ENCODE results near the gene DNAJB4. TPM values are rescaled to one million over a fixed set of nuclear protein-coding genes. Genes with fewer than 3 reads are reported as not detected.

DNAJB4 gene
- total and polyA plus RNA-seq, 2 of the 13 experiments (the other 11 are each of a cell fraction or from before 2014, with no cell fraction given): 4.4 to 18.6 TPM

DNA sequence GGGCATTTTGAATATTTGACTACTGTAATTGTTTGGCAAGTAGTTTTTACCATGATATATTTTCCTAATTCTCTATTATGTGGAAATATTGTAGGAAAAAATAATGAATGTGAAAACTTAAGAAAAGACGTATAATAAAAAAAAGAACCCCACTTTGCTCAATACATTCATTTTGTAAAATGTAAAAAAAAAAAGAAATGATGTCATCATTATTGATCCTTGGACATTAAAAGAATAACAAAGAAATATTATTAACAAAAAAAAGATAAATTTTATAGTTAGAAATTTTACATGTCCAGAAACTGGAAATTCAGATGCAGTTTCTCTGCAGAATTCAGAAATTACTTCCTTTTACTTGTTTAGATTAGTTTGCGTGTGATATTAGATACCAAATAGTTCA, 46.3 kb downstream of the DNAJB4 start:
- Histone ChIP-seq H3K79me2 (ENCODE audit: insufficient read depth, low read length) (peaks cover 70% of the 10 kb centered on the region), H3K9me3 (ENCODE audit: low read length) (no peaks in the 10 kb centered on the region), H3K9ac (ENCODE audit: insufficient read depth, low read depth, low read length) (no peak overlapping the region), H3K4me1 (ENCODE audit: insufficient read depth, low read length) (peaks cover 22% of the 10 kb centered on the region), H4K20me1 (ENCODE audit: insufficient read depth, low read length) (0 out of 2 replicates have a peak, but pooled peaks cover 5% of the 10 kb centered on the region), H3K36me3 (replicated peaks in 1 of 2; ENCODE audit: control insufficient read depth in 1 of 2, insufficient read depth in 2 of 2, low read length in 2 of 2) (peaks cover 0 to 4% of the 10 kb centered on the region in 2 experiments; a peak in 1 of 5 replicates), H3K27ac (ENCODE audit: extremely low read length, insufficient read depth, low read length) (no peak overlapping the region), H3K27me3 (ENCODE audit: control insufficient read depth in 1 of 2, insufficient read depth in 2 of 2, low read length in 2 of 2) (no peaks in the 10 kb centered on the region), H2AFZ (ENCODE audit: low read length) (no peak overlapping the region), H3K4me3 (replicated peaks in 1 of 3; ENCODE audit: insufficient read depth in 1 of 3, low read depth in 2 of 3, low read length in 3 of 3) (no peak overlapping the region), H3K4me2 (ENCODE audit: low read depth, low read length) (no peak overlapping the region)
- no peak for FAIRE-seq
- no TSS peak for BruUV-seq (replicated peaks)
- ChIA-PET CTCF (ENCODE audit: low intra/inter-chr PET ratio, low total read pairs) (no interaction called here), POLR2A (no interaction called here)
- in situ Hi-C loops (cut with HindIII; ENCODE audit: extremely low pct_ligation_motif_present, low pct_unique_long_range_greater_than_20kb) (no loop called here), intact Hi-C loops (cut with micrococcal nuclease; ENCODE audit: unreplicated experiment) (no loop called here)
- DNase-seq (ENCODE audit: low spot score): no peak
- WGBS (ENCODE audit: low lambda C conversion rate): 98% methylated on average over 2 of the region's 2 CpGs
- TF ChIP-seq KLF9 (CRISPR knock-in tag; IDR thresholded peaks at IDR 0.05; ENCODE audit: low read depth): no peak
- no peak for TF ChIP-seq HDAC6 (IDR thresholded peaks at IDR 0.05; ENCODE audit: low read depth, low read length)
- TF ChIP-seq, protein P1, sequence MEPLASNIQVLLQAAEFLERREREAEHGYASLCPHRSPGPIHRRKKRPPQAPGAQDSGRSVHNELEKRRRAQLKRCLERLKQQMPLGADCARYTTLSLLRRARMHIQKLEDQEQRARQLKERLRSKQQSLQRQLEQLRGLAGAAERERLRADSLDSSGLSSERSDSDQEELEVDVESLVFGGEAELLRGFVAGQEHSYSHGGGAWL (CRISPR knock-in tag; IDR thresholded peaks at IDR 0.05): no peak
- TF ChIP-seq ATF7 (IDR thresholded peaks at IDR 0.05): peak; percentile 95
- no peak for TF ChIP-seq ATF7 (CRISPR knock-in tag; IDR thresholded peaks at IDR 0.05)
- TF ChIP-seq, protein P2, sequence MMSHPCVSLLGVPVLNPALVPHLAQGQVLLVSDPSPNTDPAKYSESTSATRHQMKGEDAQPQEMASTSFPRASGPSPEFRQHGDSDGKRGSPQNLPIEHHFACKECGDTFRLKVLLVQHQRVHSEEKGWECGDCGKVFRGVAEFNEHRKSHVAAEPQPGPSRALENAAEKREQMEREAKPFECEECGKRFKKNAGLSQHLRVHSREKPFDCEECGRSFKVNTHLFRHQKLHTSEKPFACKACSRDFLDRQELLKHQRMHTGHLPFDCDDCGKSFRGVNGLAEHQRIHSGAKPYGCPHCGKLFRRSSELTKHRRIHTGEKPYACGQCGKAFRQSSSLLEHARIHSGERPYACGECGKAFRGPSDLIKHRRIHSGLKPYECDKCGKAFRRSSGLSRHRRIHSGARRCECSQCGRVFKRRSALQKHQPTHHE (CRISPR knock-in tag; IDR thresholded peaks at IDR 0.05; ENCODE audit: borderline replicate concordance): no peak
- TF ChIP-seq, protein P3, sequence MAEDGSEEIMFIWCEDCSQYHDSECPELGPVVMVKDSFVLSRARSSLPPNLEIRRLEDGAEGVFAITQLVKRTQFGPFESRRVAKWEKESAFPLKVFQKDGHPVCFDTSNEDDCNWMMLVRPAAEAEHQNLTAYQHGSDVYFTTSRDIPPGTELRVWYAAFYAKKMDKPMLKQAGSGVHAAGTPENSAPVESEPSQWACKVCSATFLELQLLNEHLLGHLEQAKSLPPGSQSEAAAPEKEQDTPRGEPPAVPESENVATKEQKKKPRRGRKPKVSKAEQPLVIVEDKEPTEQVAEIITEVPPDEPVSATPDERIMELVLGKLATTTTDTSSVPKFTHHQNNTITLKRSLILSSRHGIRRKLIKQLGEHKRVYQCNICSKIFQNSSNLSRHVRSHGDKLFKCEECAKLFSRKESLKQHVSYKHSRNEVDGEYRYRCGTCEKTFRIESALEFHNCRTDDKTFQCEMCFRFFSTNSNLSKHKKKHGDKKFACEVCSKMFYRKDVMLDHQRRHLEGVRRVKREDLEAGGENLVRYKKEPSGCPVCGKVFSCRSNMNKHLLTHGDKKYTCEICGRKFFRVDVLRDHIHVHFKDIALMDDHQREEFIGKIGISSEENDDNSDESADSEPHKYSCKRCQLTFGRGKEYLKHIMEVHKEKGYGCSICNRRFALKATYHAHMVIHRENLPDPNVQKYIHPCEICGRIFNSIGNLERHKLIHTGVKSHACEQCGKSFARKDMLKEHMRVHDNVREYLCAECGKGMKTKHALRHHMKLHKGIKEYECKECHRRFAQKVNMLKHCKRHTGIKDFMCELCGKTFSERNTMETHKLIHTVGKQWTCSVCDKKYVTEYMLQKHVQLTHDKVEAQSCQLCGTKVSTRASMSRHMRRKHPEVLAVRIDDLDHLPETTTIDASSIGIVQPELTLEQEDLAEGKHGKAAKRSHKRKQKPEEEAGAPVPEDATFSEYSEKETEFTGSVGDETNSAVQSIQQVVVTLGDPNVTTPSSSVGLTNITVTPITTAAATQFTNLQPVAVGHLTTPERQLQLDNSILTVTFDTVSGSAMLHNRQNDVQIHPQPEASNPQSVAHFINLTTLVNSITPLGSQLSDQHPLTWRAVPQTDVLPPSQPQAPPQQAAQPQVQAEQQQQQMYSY (CRISPR knock-in tag; IDR thresholded peaks at IDR 0.05): no peak
- no peak for TF ChIP-seq RORA (CRISPR knock-in tag; IDR thresholded peaks at IDR 0.05)
- no peak for ATAC-seq
